MV-4-11 (cell line): ENCODE results near the gene DAPP1.
"Not testable (repeated sequence)": the region's sequence is repeated elsewhere in the genome, so short reads cannot be mapped to it uniquely, and the experiment has no call there.

Source experiments
- DNase-seq: peaks from one replicate; lab custom pipeline; 2025; lab: John Stamatoyannopoulos, UW

The DAPP1 gene

GRCh38 chr4:99824070-99824599, 7.5 kb downstream of the DAPP1 start:
- no peak for DNase-seq

GRCh38 chr4:99825272-99825671, 8.6 kb downstream of the DAPP1 start:
- DNase-seq, result no peak

GRCh38 chr4:99826016-99826415, 9.4 kb downstream of the DAPP1 start:
- DNase-seq, result no peak

GRCh38 chr4:99827454-99827853, 10.8 kb downstream of the DAPP1 start:
- DNase-seq, result peak; percentile 53

- DNase-seq, result no peak
Measured at GRCh38 chr4:99827857-99828256, 11.2 kb downstream of the DAPP1 start.

GRCh38 chr4:99828477-99828876, 11.8 kb downstream of the DAPP1 start:
- DNase-seq, result no peak

GRCh38 chr4:99830051-99830450, 13.4 kb downstream of the DAPP1 start:
- DNase-seq, result not testable (repeated sequence)

GRCh38 chr4:99832321-99832720, 15.7 kb downstream of the DAPP1 start:
- DNase-seq, result no peak

GRCh38 chr4:99832758-99833157, 16.1 kb downstream of the DAPP1 start:
- no peak for DNase-seq

GRCh38 chr4:99833756-99834155, 17.1 kb downstream of the DAPP1 start:
- no peak for DNase-seq

- DNase-seq, result no peak
Measured at GRCh38 chr4:99834569-99834968, 17.9 kb downstream of the DAPP1 start.

- DNase-seq, result no peak
Measured at GRCh38 chr4:99835942-99836341, 19.3 kb downstream of the DAPP1 start.

- DNase-seq, result no peak
Measured at GRCh38 chr4:99838927-99839326, 22.3 kb downstream of the DAPP1 start.

- no peak for DNase-seq
Measured at GRCh38 chr4:99841129-99841528, 24.5 kb downstream of the DAPP1 start.

GRCh38 chr4:99843413-99843812, 26.8 kb downstream of the DAPP1 start:
- DNase-seq, result no peak

- no peak for DNase-seq
Measured at GRCh38 chr4:99844048-99844447, 27.4 kb downstream of the DAPP1 start.

GRCh38 chr4:99845179-99845578, 28.6 kb downstream of the DAPP1 start:
- DNase-seq, result no peak

GRCh38 chr4:99845708-99846469, 29.3 kb downstream of the DAPP1 start:
- peak; percentile 17 for DNase-seq

GRCh38 chr4:99846891-99847290, 30.3 kb downstream of the DAPP1 start:
- no peak for DNase-seq

GRCh38 chr4:99847362-99847976, 30.8 kb downstream of the DAPP1 start:
- peak; percentile 75 for DNase-seq

GRCh38 chr4:99848591-99849001, 32.0 kb downstream of the DAPP1 start:
- DNase-seq, result no peak

- DNase-seq, result no peak
Measured at GRCh38 chr4:99852199-99852749, 35.6 kb downstream of the DAPP1 start.

- DNase-seq, result no peak
Measured at GRCh38 chr4:99853190-99853589, 36.6 kb downstream of the DAPP1 start.
